Measurements from ENCODE around the gene KRT77. TPM values are rescaled to one million over a fixed set of nuclear protein-coding genes. Genes with fewer than 3 reads are reported as not detected.

The KRT77 gene
- total and polyA plus RNA-seq, 2 experiments from 2014 or later = not detected

GRCh38 chr12:52721838-52722470 is 18.6 kb upstream of the KRT77 start:
- no peak overlapping the region for H3K27ac ChIP-seq (ENCODE audit: low read depth)
- no peaks in the 10 kb centered on the region for H4K20me1 ChIP-seq (replicated peaks; ENCODE audit: insufficient read depth)
- Mint-ChIP-seq H3K9me3 (no peaks in the 10 kb centered on the region; the same call in 2 of the 3 replicates), H3K4me1 (no peaks in the 10 kb centered on the region), H3K27ac (no peak overlapping the region), H3K27me3 (ENCODE audit: insufficient read depth, low read depth, poor library complexity) (no peaks in the 10 kb centered on the region), H3K4me3 (no peak overlapping the region), H3K36me3 (ENCODE audit: low read depth) (no peaks in the 10 kb centered on the region)
- no peak overlapping the region for H3K4me2 ChIP-seq
- no peak for ATAC-seq
- H3K27me3 ChIP-seq (ENCODE audit: insufficient read depth) = no peaks in the 10 kb centered on the region
- H3K4me1 ChIP-seq (ENCODE audit: insufficient read depth) = no peaks in the 10 kb centered on the region
- no peaks in the 10 kb centered on the region for H3F3A ChIP-seq (replicated peaks; ENCODE audit: low read depth)
- H2AFZ ChIP-seq = no peak overlapping the region
- H3K79me2 ChIP-seq (replicated peaks; ENCODE audit: insufficient read depth) = no peaks in the 10 kb centered on the region
- H3K36me3 ChIP-seq (ENCODE audit: insufficient read depth) = no peaks in the 10 kb centered on the region
- TF ChIP-seq EZH2phosphoT487 (IDR thresholded peaks at IDR 0.05; ENCODE audit: unreplicated experiment) (no peak), STAT1 (IDR thresholded peaks at IDR 0.05; ENCODE audit: unreplicated experiment) (no peak), CTCF (conservative IDR thresholded peaks at IDR 0.05; ENCODE audit: low read depth in 2 of 2) (no peak), EZH2 (IDR thresholded peaks at IDR 0.05; ENCODE audit: low read depth, unreplicated experiment) (no peak), ZNF331 (CRISPR knock-in tag; IDR thresholded peaks at IDR 0.05; ENCODE audit: low read depth) (no peak), POLR2AphosphoS5 (IDR thresholded peaks at IDR 0.05; ENCODE audit: low read depth) (no peak), JUNB (IDR thresholded peaks at IDR 0.05; ENCODE audit: unreplicated experiment) (no peak), NANOG (IDR thresholded peaks at IDR 0.05; ENCODE audit: borderline replicate concordance) (no peak), ETS1 (IDR thresholded peaks at IDR 0.05) (no peak), REST (IDR thresholded peaks at IDR 0.05; ENCODE audit: unreplicated experiment) (no peak), ZNF114 (CRISPR knock-in tag; IDR thresholded peaks at IDR 0.05) (no peak), ZNF462 (CRISPR knock-in tag; IDR thresholded peaks at IDR 0.05) (no peak), CREB1 (CRISPR knock-in tag; IDR thresholded peaks at IDR 0.05; ENCODE audit: low read depth) (no peak)
- no peak for DNase-seq (ENCODE audit: low spot score)
- no peaks in the 10 kb centered on the region; the same call in none of the 2 replicates for H3K9me2 ChIP-seq (ENCODE audit: insufficient read depth)
- no peak overlapping the region for H3K4me3 ChIP-seq

Measured in GM23338 (cell line).